ENCODE data around the gene LRRC25.

- no peak for TF ChIP-seq POLR2A (IDR thresholded peaks at IDR 0.05)
- no peak for TF ChIP-seq POLR2AphosphoS5 (IDR thresholded peaks at IDR 0.05)
Measured at GRCh38 chr19:18425515-18426415, 28.3 kb upstream of the LRRC25 start.
